Mesodermal cell (in vitro differentiated cells): Measurements from ENCODE around the gene MTOR.
"Not testable (repeated sequence)": the region's sequence is repeated elsewhere in the genome, so short reads cannot be mapped to it uniquely, and the experiment has no call there.

ENCODE experiments used
- H3K27ac ChIP-seq: 2 replicates; pipeline ENCODE4 v1.7.0; 2013; ENCODE audit warnings: mild to moderate bottlenecking, low read depth, low read length, moderate library complexity; ENCODE audit not compliant: severe bottlenecking
- H3K36me3 ChIP-seq: 2 replicates; pipeline ENCODE4 v1.7.1; 2013; ENCODE audit warnings: mild to moderate bottlenecking, low read length, moderate library complexity; ENCODE audit not compliant: control insufficient read depth, insufficient read depth
- H3K4me1 ChIP-seq: one replicate; pipeline ENCODE4 v1.7.1; 2013; ENCODE audit warnings: mild to moderate bottlenecking, low read length; ENCODE audit not compliant: insufficient read depth, control insufficient read depth, poor library complexity, severe bottlenecking
- H3K4me3 ChIP-seq: 2 replicates; pipeline ENCODE4 v1.7.0; 2013; ENCODE audit warnings: low read length, control low read depth, mild to moderate bottlenecking; ENCODE audit not compliant: insufficient read depth, poor library complexity, severe bottlenecking; ENCODE audit errors: extremely low read depth
- H3K9me3 ChIP-seq: 2 replicates; pipeline ENCODE4 v1.7.1; 2013; ENCODE audit warnings: mild to moderate bottlenecking, low read length, moderate library complexity; ENCODE audit not compliant: control insufficient read depth
- WGBS, 2 experiments: methylation state at CpG; one replicate each; pipeline ENCODE4 v1.1.5; 2013; ENCODE audit warnings: missing lambda C conversion rate in 2 of 2; ENCODE audit not compliant: insufficient coverage in 2 of 2; 5-methylcytosine and 5-hydroxymethylcytosine counted together

The MTOR gene

DNA sequence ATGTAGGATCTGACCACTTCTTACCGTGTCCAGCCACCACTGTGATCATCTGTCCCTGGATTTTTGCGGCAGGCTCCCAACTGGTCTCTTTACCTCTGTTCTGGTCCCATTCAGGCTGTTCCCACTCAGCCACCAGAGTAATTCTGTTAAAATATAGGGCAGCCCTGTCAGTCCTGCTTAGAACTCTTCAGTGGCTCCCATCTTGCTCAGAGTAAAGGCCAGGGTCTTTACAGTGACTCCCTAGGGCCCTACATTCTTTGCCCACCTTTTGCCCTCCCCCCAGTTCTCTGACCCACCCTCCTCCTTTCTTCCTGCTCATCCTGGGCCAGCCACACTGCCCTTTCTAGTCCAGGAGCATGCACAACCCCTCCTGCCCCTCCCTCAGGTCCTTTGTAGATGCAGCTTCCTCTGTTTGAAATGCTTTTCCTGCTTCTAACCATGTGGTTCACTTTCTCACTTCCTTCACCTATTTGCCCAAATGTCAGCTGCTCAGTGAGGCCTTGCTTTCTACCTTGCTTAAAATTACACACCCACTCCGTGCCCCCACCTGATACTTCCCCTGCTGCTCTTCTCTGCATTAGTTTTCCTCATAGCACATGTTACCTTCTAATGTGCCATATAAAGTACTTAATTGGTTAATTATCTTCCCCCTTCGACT lies 18.5 kb upstream of the MTOR start:
- 84 to 95% methylated on average over 2 to 3 of the region's 4 CpGs for WGBS, 2 experiments
- H3K36me3 ChIP-seq, result peaks cover 18% of the 10 kb centered on the region
- no peaks in the 10 kb centered on the region for H3K9me3 ChIP-seq
- H3K4me1 ChIP-seq, result no peaks in the 10 kb centered on the region
- H3K27ac ChIP-seq, result no peak overlapping the region
- no peak overlapping the region for H3K4me3 ChIP-seq

DNA sequence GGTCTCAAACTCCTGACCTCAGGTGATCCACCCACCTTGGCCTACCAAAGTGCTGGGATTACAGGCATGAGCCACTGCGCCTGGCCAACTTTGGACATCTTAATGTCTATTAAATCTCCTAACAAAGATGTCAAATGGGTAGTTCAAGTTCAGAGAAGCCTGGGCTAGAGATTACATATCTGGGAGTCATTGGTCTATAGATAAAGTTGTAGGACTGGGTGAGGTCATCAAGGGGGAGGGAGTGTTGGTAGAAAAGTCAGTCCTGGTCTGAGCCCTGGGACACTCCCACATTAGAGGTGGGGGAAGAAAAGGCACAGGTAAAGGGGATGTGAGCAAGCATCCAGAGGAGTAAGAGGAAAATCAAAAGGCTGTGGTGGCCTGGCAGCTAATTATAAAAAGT lies 17.3 kb upstream of the MTOR start:
- peaks cover 6% of the 10 kb centered on the region for H3K4me1 ChIP-seq
- no peak overlapping the region for H3K4me3 ChIP-seq
- WGBS, 2 experiments, result 100% methylated on average over 1 of the region's 1 CpG; no CpG with 5 or more reads in 1 of the 2 experiments
- no peak overlapping the region for H3K27ac ChIP-seq
- peaks cover 19% of the 10 kb centered on the region for H3K36me3 ChIP-seq
- no peaks in the 10 kb centered on the region for H3K9me3 ChIP-seq

DNA sequence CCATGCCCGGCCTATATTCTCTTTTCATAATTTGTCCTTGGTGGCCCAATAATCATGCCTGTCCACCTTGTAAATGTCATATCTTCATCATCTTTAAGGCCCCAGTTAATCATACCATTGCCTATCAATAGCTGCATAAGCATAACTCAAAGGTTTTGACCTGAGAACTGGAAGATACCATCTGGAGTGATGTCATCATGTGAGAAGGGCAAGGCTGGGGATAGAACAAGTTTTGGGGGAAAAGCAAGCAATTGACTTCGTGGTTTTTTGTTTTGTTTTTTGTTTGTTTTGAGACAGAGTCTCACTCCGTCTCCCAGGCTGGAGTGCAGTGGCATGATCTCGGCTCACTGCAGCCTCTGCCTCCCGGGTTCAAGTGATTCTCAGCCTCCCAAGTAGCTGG lies 16.8 kb upstream of the MTOR start:
- H3K9me3 ChIP-seq, result no peaks in the 10 kb centered on the region
- peaks cover 10% of the 10 kb centered on the region for H3K4me1 ChIP-seq
- no peak overlapping the region for H3K27ac ChIP-seq
- peaks cover 19% of the 10 kb centered on the region for H3K36me3 ChIP-seq
- 91 to 93% methylated on average over 5 of the region's 5 CpGs for WGBS, 2 experiments
- H3K4me3 ChIP-seq, result no peak overlapping the region

DNA sequence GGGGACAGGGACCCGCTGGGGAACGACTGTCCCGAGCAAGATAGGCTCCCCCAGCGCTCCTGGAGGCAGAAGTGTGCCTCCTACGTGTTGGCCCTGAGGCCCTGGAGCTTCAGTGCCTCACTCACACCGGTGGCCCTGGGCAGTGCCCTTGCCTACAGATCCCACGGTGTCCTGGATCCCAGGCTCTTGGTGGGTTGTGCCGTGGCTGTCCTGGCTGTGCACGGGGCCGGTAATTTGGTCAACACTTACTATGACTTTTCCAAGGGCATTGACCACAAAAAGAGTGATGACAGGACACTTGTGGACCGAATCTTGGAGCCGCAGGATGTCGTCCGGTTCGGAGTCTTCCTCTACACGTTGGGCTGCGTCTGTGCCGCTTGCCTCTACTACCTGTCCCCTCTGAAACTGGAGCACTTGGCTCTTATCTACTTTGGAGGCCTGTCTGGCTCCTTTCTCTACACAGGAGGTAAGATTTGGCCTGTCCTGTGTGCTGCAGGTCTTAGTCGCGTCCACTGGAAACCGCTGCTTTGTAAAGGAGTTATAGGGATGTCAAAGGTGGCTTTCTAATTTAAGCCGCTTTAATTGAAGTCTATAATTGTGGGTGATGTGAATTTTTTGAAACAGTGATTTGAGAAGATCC lies 11.4 kb upstream of the MTOR start:
- 10 to 11% methylated on average over 20 to 22 of the region's 22 CpGs for WGBS, 2 experiments
- Histone ChIP-seq H3K36me3 (peaks cover 10% of the 10 kb centered on the region), H3K4me3 (peak overlapping the region; percentile 76), H3K9me3 (no peaks in the 10 kb centered on the region), H3K4me1 (peaks cover 12% of the 10 kb centered on the region), H3K27ac (peak overlapping the region; percentile 85)

DNA sequence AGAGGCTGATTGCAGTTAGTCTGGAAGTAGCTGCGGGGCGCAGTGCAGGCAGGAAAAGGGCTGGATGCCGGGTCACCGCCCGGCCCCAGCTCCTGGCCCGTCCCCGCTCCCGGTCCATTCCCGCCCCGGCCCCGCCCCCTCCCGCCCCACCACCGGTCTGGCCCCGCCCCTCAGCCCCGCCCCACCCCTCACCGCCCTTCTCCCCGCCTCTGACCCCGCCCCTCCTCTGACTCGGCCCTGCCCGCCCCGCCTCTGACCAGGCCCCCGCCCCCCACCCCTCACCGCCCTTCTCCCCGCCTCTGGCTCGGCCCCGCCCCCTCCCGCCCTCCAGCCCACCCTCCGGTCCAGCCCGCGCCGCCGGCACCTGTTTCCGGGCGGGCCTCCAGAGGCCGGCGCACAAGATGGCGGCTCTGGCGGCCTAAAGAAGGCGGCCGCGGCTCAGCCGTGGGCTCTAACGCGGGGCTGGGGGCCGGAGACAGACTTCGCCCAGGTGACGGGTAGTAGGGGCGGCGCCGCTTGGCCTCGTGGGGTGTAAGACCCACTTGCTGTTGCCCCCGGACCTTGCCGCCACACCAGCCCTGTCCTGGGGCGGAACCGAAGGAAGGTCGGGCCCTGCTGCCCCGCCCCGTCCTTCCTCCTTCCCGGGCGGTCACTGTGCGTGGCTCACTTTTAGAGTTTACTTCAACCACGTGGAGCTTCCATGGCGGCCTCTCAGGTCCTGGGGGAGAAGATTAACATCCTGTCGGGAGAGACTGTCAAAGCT lies 10.7 kb upstream of the MTOR start, which contains the start of gene UBIAD1:
TSS of gene UBIAD1 (plus strand) at position 367 of the 763 bp plus-strand sequence. CDS start at position 701, 334 bp downstream.
- Histone ChIP-seq H3K4me1 (peaks cover 12% of the 10 kb centered on the region), H3K27ac (peak within 1 kb of the TSS; percentile 85), H3K4me3 (peak within 1 kb of the TSS; percentile 76), H3K9me3 (no peaks in the 10 kb centered on the region), H3K36me3 (peaks cover 10% of the 10 kb centered on the region)
- WGBS, 2 experiments, result 0% methylated on average over 28 to 34 of the region's 64 CpGs

DNA sequence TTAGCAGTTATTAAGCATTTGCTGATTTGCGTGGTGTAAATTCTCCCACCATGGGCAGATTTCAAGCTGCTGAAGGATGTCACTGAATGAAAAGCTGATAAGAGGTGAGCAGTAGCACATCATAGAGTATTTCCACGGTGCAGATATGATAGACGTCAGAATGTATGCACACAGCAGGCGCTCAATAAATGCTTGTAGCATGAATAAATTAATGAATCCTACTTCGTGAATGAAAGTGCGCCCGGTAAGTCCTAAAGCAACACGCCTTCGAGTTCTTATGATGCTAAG lies 10.1 kb upstream of the MTOR start:
- Histone ChIP-seq H3K9me3 (no peaks in the 10 kb centered on the region), H3K4me3 (no peak overlapping the region), H3K4me1 (peaks cover 12% of the 10 kb centered on the region), H3K36me3 (peaks cover 7% of the 10 kb centered on the region), H3K27ac (no peak overlapping the region)
- 18 to 23% methylated on average over 8 to 9 of the region's 9 CpGs for WGBS, 2 experiments

DNA sequence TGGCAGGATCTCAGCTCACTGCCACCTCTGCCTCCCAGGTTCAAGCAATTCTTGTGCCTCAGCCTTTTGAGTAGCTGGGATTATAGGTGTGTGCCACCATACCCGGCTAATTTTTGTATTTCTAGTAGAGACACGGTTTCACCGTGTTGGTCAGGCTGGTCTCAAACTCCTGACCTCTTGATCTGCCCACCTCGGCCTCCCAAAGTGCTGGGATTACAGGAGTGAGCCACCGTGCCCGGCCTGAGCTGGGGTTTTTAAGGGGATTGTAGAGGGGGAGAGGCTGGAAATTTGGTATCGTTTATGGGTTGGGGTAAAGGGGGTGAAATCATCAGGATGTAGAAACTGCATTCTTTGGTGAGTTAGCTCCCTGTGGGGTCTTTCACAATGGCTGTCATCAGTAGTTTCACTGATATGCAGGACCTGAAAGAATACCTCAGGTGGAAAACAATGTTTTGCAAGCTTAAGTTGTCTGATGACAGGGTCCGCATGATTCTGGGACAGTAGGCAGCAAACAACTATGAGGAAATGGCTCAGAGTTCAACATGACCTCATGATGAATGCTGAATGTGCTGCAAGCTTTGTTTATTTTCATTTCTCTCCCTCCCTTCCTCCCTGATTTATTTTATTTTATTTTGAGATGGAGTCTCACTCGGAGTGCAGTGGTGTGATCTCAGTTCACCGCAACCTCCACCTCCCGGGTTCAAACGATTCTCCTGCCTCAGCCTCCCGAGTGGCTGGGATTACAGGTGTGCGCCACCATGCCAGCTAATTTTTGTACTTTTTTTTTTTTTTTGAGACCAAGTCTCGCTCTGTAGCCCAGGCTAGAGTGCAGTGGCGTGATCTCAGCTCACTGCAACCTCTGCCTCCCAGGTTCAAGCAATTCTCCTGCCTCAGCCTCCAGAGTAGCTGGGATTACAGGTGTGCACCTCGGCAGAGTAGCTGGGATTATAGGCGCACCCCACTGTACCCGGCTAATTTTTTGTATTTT lies 5.3 kb upstream of the MTOR start:
- WGBS, 2 experiments, result 83 to 85% methylated on average over 18 of the region's 19 CpGs
- H3K27ac ChIP-seq, H3K36me3 ChIP-seq, H3K4me1 ChIP-seq, H3K9me3 ChIP-seq, H3K4me3 ChIP-seq: not testable (repeated sequence)

DNA sequence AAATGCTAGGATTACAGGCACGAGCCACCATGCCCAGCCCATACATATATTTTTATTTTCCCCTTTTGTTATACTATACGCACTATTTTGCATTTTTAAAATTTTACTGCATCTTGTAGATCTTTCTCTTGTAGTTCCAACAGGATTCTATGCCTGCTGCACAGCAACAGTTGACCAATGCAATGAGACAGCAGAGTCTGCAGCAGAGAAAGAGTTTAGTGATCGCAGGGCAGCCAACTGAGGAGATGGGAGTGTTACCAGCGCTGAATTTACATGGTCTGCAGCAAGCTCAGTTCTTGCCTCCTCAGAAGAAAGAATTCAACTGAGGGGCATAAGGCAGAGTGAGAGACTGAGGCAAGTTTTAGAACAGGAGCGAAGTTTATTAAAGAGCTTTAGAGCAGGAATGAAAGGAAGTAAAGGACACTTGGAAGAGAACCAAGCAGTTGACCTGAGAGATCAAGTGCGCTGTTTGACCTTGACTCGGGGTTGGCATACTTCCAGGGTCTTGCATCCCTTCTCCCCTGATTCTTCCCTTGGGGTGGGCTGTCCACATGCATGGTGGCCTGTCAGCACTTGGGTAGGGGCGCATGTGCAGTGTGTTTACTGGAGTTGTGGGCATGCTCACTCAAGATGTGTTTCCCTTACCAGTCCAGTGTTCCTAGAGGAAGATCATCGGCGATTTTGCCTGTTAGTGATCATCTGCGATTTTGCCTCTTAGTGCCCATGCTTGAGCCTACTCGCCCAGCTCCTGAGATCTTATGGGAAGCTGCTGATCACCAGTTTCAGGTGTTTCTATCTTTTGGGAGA lies 4.1 kb upstream of the MTOR start:
- WGBS, 2 experiments, result 84 to 88% methylated on average over 12 of the region's 12 CpGs
- Histone ChIP-seq H3K27ac (no peak overlapping the region), H3K4me3 (no peak overlapping the region), H3K9me3 (no peaks in the 10 kb centered on the region), H3K36me3 (no peaks in the 10 kb centered on the region), H3K4me1 (no peaks in the 10 kb centered on the region)

DNA sequence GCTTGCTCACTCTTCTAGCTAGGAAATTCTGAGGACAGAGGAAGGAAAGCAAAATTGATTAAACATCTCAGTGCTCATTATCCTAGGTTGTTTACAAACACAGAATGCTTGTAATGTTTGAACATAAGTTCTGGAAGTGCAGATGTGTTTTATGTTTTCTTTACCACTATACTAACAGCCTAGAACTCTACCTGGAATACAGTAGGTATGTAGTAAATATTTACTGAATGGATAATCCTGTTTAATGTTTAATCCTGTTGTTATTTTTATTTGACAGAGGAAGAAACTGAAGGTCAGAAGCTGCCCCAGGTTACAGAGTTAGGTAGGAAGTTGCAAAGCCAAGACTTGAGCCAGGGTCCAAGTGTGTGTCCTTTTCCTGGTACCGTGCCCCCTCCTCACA lies 6.1 kb downstream of the MTOR start:
- WGBS, 2 experiments, result 90 to 100% methylated on average over 1 of the region's 1 CpG
- no peaks in the 10 kb centered on the region for H3K9me3 ChIP-seq
- no peak overlapping the region for H3K27ac ChIP-seq
- H3K36me3 ChIP-seq, result peaks cover 84% of the 10 kb centered on the region
- H3K4me1 ChIP-seq, result peaks cover 3% of the 10 kb centered on the region
- no peak overlapping the region for H3K4me3 ChIP-seq

DNA sequence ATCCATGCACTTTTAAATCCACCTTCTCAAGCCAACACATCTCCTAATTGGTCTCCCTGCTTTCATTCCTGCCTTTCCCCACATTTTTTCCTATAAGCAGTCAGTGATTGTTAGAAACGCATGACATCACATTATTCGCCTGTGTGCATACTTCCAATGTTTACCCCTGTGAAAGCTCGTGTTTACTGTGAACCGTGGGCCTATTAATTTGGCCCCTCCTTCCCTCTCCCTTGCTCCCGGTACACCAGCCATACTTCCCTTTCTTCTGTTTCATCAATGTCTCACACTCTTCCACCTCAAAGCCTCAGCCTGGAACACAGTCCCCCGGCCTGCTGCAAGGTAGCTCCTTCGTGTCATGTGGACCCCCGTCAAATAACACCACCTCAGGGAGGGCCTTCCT lies 9.1 kb downstream of the MTOR start:
- 93 to 96% methylated on average over 8 of the region's 8 CpGs for WGBS, 2 experiments
- Histone ChIP-seq H3K4me1 (no peaks in the 10 kb centered on the region), H3K4me3 (no peak overlapping the region), H3K9me3 (no peaks in the 10 kb centered on the region), H3K27ac (no peak overlapping the region), H3K36me3 (peaks cover 80% of the 10 kb centered on the region)
